GM19372 (cell line): Measurements from ENCODE around the gene SDR39U1.

Experiments
- ATAC-seq: cut with Tn5 transposase; IDR thresholded peaks from one replicate; pipeline ENCODE4 v1.9.1; 2021; ENCODE audit warnings: mild to moderate bottlenecking, low read depth, moderate library complexity; ENCODE audit not compliant: unreplicated experiment

SDR39U1 gene

GRCh38 chr14:24430143-24430681 is 12.4 kb downstream of the SDR39U1 start:
- peak; percentile 59 for ATAC-seq

- peak; percentile 75 for ATAC-seq
Measured at GRCh38 chr14:24429395-24430142, 13.0 kb downstream of the SDR39U1 start, which contains the start of the genes CBLN3 and KHNYN. CBLN3 (minus strand) TSS chr14:24429668; CDS start chr14:24429054, 614 bp downstream. KHNYN (plus strand) TSS chr14:24429954; CDS start chr14:24430731, 777 bp downstream.

- no peak for ATAC-seq
Measured at GRCh38 chr14:24428628-24429394, 13.8 kb downstream of the SDR39U1 start.

GRCh38 chr14:24427537-24428508 is 14.8 kb downstream of the SDR39U1 start:
- no peak for ATAC-seq

GRCh38 chr14:24426912-24427536 is 15.6 kb downstream of the SDR39U1 start:
- no peak for ATAC-seq

GRCh38 chr14:24426150-24426911 is 16.2 kb downstream of the SDR39U1 start:
- ATAC-seq = no peak

- no peak for ATAC-seq
Measured at GRCh38 chr14:24425704-24426103, 16.9 kb downstream of the SDR39U1 start.

- no peak for ATAC-seq
Measured at GRCh38 chr14:24422694-24423601, 19.6 kb downstream of the SDR39U1 start.

- no peak for ATAC-seq
Measured at GRCh38 chr14:24422261-24422660, 20.3 kb downstream of the SDR39U1 start.

- no peak for ATAC-seq
Measured at GRCh38 chr14:24418492-24418873, 24.1 kb downstream of the SDR39U1 start.

GRCh38 chr14:24417832-24418491 is 24.6 kb downstream of the SDR39U1 start:
- no peak for ATAC-seq

- ATAC-seq = no peak
Measured at GRCh38 chr14:24416932-24417619, 25.5 kb downstream of the SDR39U1 start.

GRCh38 chr14:24416254-24416931 is 26.2 kb downstream of the SDR39U1 start:
- ATAC-seq = no peak

GRCh38 chr14:24415421-24416253 is 26.9 kb downstream of the SDR39U1 start:
- ATAC-seq = no peak

- ATAC-seq = no peak
Measured at GRCh38 chr14:24414732-24415420, 27.7 kb downstream of the SDR39U1 start.
